K562 (cell line): Measurements from ENCODE around the gene TTC33. TPM values are rescaled to one million over a fixed set of nuclear protein-coding genes. Genes with fewer than 3 reads are reported as not detected.
A peak's percentile ranks its signal among the peaks of the same experiment; 100 is the strongest.

Experiments
- ATAC-seq: fragments of 200-7000 bp; cut with Tn5 transposase; 3 replicates; pipeline ENCODE4 v1.9.1; 2020; ENCODE audit warnings: moderate library complexity
- BruUV-seq: library from RNA; stranded (reverse); fragments of 400-500 nt; replicated peaks from 2 replicates; lab custom pipeline; 2021; lab: Mats Ljungman, UMichigan
- CTCF ChIA-PET: fragments of 300-600 bp; formaldehyde crosslinking; extraction: SDS; loops from one replicate; lab custom pipeline; 2021; ENCODE audit warnings: low intra/inter-chr PET ratio; lab: Yijun Ruan, JAX
- POLR2A ChIA-PET: fragments of 300-600, 350-650 bp; sonication (Branson Sonifier 250); formaldehyde crosslinking; extraction: SDS; loops from one replicate; lab custom pipeline; 2021; ENCODE audit warnings: antibody characterized with exemption, inconsistent platforms; lab: Yijun Ruan, JAX
- DNase-seq, 4 experiments: peaks; one replicate each; pipeline versions ENCODE4 v3.0.0 to v3.0.0-alpha.2; 2011 to 2018; ENCODE audit warnings: low spot score in 3 of 4, mixed read lengths in 3 of 4; ENCODE audit errors: extremely low read depth in 1 of 4
- FAIRE-seq: peaks from 2 replicates; lab custom pipeline; 2011; peaks lifted over from hg19 to GRCh38; lab: Jason Lieb, UNC
- H2AFZ ChIP-seq: 2 replicates; pipeline ENCODE4 v1.6.0; 2011; ENCODE audit warnings: low read depth, low read length, control low read depth, inconsistent platforms
- H3K27ac ChIP-seq: fragments of 200-600 bp; 3 replicates; pipeline ENCODE4 v1.8.0; 2011; ENCODE audit warnings: low read depth, mild to moderate bottlenecking, control low read depth, inconsistent platforms, low read length, moderate library complexity, mixed read lengths; ENCODE audit errors: extremely low read depth
- H3K27me3 ChIP-seq, 2 experiments: fragments of 300-600 bp in 1 of 2; 2 replicates in 1 of 2; 3 replicates in 1 of 2; pipeline versions ENCODE4 v1.6.0 to v1.8.0; 2011; ENCODE audit warnings: inconsistent platforms in 2 of 2, low read length in 2 of 2, mild to moderate bottlenecking in 1 of 2, mixed read lengths in 1 of 2, moderate library complexity in 1 of 2; ENCODE audit not compliant: control insufficient read depth in 2 of 2, insufficient read depth in 2 of 2
- H3K36me3 ChIP-seq: fragments of 300-600 bp; 3 replicates; pipeline ENCODE4 v1.8.0; 2011; ENCODE audit warnings: mild to moderate bottlenecking, low read length, inconsistent platforms; ENCODE audit not compliant: control insufficient read depth, insufficient read depth
- H3K4me1 ChIP-seq, 2 experiments: fragments of 200-600 bp in 1 of 2; replicated peaks in 1 of 2; 2 replicates in 1 of 2; 3 replicates in 1 of 2; pipeline versions ENCODE4 v1.5.1 to v1.8.0; 2011; ENCODE audit warnings: inconsistent platforms in 2 of 2, low read length in 2 of 2, mild to moderate bottlenecking in 1 of 2, mixed read lengths in 1 of 2, moderate library complexity in 1 of 2; ENCODE audit not compliant: control insufficient read depth in 2 of 2, insufficient read depth in 2 of 2
- H3K4me2 ChIP-seq: 2 replicates; pipeline ENCODE4 v1.6.1; 2011; ENCODE audit warnings: low read length, control low read depth, inconsistent platforms, mixed read lengths; ENCODE audit not compliant: insufficient read depth
- H3K4me3 ChIP-seq: fragments of 200-600 bp; sonication (generic), shearing (Covaris generic); 2 replicates; pipeline ENCODE4 v1.5.1; 2016; ENCODE audit warnings: control low read depth, inconsistent platforms
- H3K79me2 ChIP-seq: fragments of 200-600 bp; 3 replicates; pipeline ENCODE4 v1.8.0; 2011; ENCODE audit warnings: low read length, inconsistent platforms; ENCODE audit not compliant: control insufficient read depth, insufficient read depth
- H3K9ac ChIP-seq, 2 experiments: 2 replicates each; pipeline versions ENCODE4 v1.6.0 to v1.6.1; 2011; ENCODE audit warnings: low read depth in 2 of 2, low read length in 2 of 2, control low read depth in 1 of 2, inconsistent platforms in 1 of 2, mild to moderate bottlenecking in 1 of 2, mixed read lengths in 1 of 2; ENCODE audit not compliant: insufficient read depth in 1 of 2
- H3K9me1 ChIP-seq: one replicate; pipeline ENCODE4 v1.6.0; 2011; ENCODE audit warnings: inconsistent platforms, mild to moderate bottlenecking, low read length, moderate library complexity; ENCODE audit not compliant: control insufficient read depth, insufficient read depth
- H3K9me3 ChIP-seq: replicated peaks from 2 replicates; pipeline ENCODE4 v1.5.1; 2011; ENCODE audit warnings: low read depth, low read length, inconsistent platforms; ENCODE audit not compliant: control insufficient read depth, insufficient read depth
- H4K20me1 ChIP-seq: replicated peaks from 2 replicates; pipeline ENCODE4 v1.6.1; 2011; ENCODE audit warnings: low read length, inconsistent platforms, mixed read lengths; ENCODE audit not compliant: control insufficient read depth, insufficient read depth
- CEBPG ChIP-seq, 3 experiments: fragments of 200-800 bp in 1 of 3; sonication (Bioruptor generic) in 1 of 3; sonication (generic) in 1 of 3; formaldehyde crosslinking in 1 of 3; IDR thresholded peaks in 2 of 3; conservative IDR thresholded peaks in 1 of 3; 2 replicates each; pipeline versions ENCODE4 v1.6.1 to v1.8.0; 2016 to 2022; ENCODE audit warnings: missing compliant biosample characterization in 2 of 3, missing genetic modification characterization in 2 of 3, mild to moderate bottlenecking in 1 of 3, missing genetic modification reagents in 1 of 3
- E2F6 ChIP-seq, 2 experiments: IDR thresholded peaks; 2 replicates each; pipeline ENCODE4 v1.6.1; 2011; ENCODE audit warnings: borderline replicate concordance in 1 of 2, control low read depth in 1 of 2, low read depth in 1 of 2, low read length in 1 of 2, mild to moderate bottlenecking in 1 of 2, mixed read lengths in 1 of 2, moderate library complexity in 1 of 2; ENCODE audit not compliant: insufficient read depth in 1 of 2, insufficient read length in 1 of 2, poor library complexity in 1 of 2, severe bottlenecking in 1 of 2; ENCODE audit errors: extremely low read depth in 1 of 2
- ZNF347 ChIP-seq: fragments of 450-650 bp; formaldehyde crosslinking; IDR thresholded peaks from 2 replicates; pipeline ENCODE4 v1.4.0; 2020; ENCODE audit warnings: low read depth, mild to moderate bottlenecking, moderate library complexity
- ZNF609 ChIP-seq: sonication (generic); formaldehyde crosslinking; IDR thresholded peaks from 2 replicates; pipeline ENCODE4 v1.8.1; 2023; ENCODE audit warnings: missing genetic modification reagents, mild to moderate bottlenecking, borderline replicate concordance
- WGBS: fragments of 100-300 bp; shearing (Covaris generic); methylation state at CpG from one replicate; pipeline ENCODE4 v1.1.6; 2016; ENCODE audit warnings: low coverage, mixed read lengths; ENCODE audit not compliant: insufficient coverage; ENCODE audit errors: missing lambda C conversion rate; 5-methylcytosine and 5-hydroxymethylcytosine counted together
- in situ Hi-C: fragments of 300-500 bp; cut with MboI; formaldehyde crosslinking; loops from 4 replicates; pipeline ENCODE4 v1.15.0; 2018; ENCODE audit warnings: inconsistent platforms, mixed read lengths
- intact Hi-C: fragments of 100-400 bp; cut with micrococcal nuclease; formaldehyde crosslinking; loops from 2 replicates; pipeline ENCODE4 v1.14.2; 2022
- polyA plus RNA-seq, 8 experiments: library from polyadenylated mRNA; depleted of rRNA in 4 of 8; stranded (reverse) in 5 of 8; unstranded in 3 of 8; fragments of >200 nt; fragmentation: Nextera tagmentation in 2 of 8; fragmentation: Illumina TruSeq in 1 of 8; extraction: Ambion mirVana in 2 of 8; extraction: Trizol in 1 of 8; gene quantifications; 2 replicates each; pipeline versions ENCODE4 v1.2.1 to v1.2.3, GENCODE V29; 2011 to 2014; ENCODE audit warnings: inconsistent platforms in 1 of 8, missing spikeins in 1 of 8
- total RNA-seq, 7 experiments: library from RNA; depleted of rRNA in 6 of 7; stranded (reverse); fragments of >200 nt in 6 of 7; fragmentation: Illumina TruSeq in 2 of 7; extraction: Trizol in 2 of 7; gene quantifications; 2 replicates each; pipeline versions ENCODE4 v1.2.1 to v1.2.3, GENCODE V29; 2011 to 2021; ENCODE audit warnings: low replicate concordance in 1 of 7

The TTC33 gene
- total and polyA plus RNA-seq, 9 of the 15 experiments (the other 6 are each of a cell fraction or from before 2014, with no cell fraction given): 11.5 to 24.9 (median 21.1) TPM

GRCh38 chr5:40770764-40771163, 15.0 kb upstream of the TTC33 start (continued):
- TF ChIP-seq E2F6 (IDR thresholded peaks at IDR 0.05; ENCODE audit: borderline replicate concordance in 1 of 2, extremely low read depth in 1 of 2, insufficient read depth in 1 of 2, insufficient read length in 1 of 2, low read depth in 1 of 2, low read length in 1 of 2, poor library complexity in 1 of 2, severe bottlenecking in 1 of 2) (no peak), ZNF609 (no peak)

- H3K79me2 ChIP-seq: no peaks in the 10 kb centered on the region
- in situ Hi-C loops (no loop called here), intact Hi-C loops (no loop called here)
- ChIA-PET CTCF (no interaction called here), POLR2A (interaction anchor here (1.3 to 1.5 kb wide), 2 partner anchors 11 to 18 kb away, joined by 3 read pairs; no protein-coding TSS in a partner anchor)
- no peaks in the 10 kb centered on the region for H3K9me3 ChIP-seq
- H3K27me3 ChIP-seq: no peaks in the 10 kb centered on the region
- no peak overlapping the region for H3K9ac ChIP-seq
- FAIRE-seq (no peak), DNase-seq (no peak), ATAC-seq (no peak)
- no peak for TF ChIP-seq ZNF347
- TF ChIP-seq CEBPG (CRISPR knock-in tag; IDR thresholded peaks at IDR 0.05): no peak
- peak in 1 of 2 experiments; percentile 39; a peak in 1 of 4 replicates for TF ChIP-seq CEBPG (tag; conservative IDR thresholded peaks at IDR 0.05 in 1 of 2, IDR thresholded peaks at IDR 0.05 in 1 of 2)
- no peaks in the 10 kb centered on the region for H3K4me1 ChIP-seq
- H2AFZ ChIP-seq: no peak overlapping the region
- peaks cover 76% of the 10 kb centered on the region for H3K36me3 ChIP-seq
- no TSS peak for BruUV-seq
- H3K4me3 ChIP-seq: no peak overlapping the region
- H3K4me2 ChIP-seq: no peak overlapping the region
- H4K20me1 ChIP-seq: no peaks in the 10 kb centered on the region
- H3K9me1 ChIP-seq: no peaks in the 10 kb centered on the region
- 88% methylated on average over 2 of the region's 2 CpGs for WGBS
- no peak overlapping the region for H3K27ac ChIP-seq
Measured at GRCh38 chr5:40762705-40763104, 6.9 kb upstream of the TTC33 start.
